MM.1S (cell line): ENCODE measurements around the gene ACSM5.

ENCODE experiments used
- EZH2 ChIP-seq: fragments of 300-600 bp; sonication (generic); optimal IDR thresholded peaks from 2 replicates; pipeline ENCODE3; 2017; ENCODE audit warnings: low read depth, mild to moderate bottlenecking, antibody characterized with exemption, low read length, mixed read lengths
- EZH2phosphoT487 ChIP-seq: fragments of 300-600 bp; sonication (generic); IDR thresholded peaks from 2 replicates; pipeline ENCODE4 v1.6.1; 2018; ENCODE audit warnings: antibody characterized with exemption, low read length
- TF ChIP-seq, protein P1 (sequence below): fragments of 300-600 bp; sonication (generic); IDR thresholded peaks from 2 replicates; pipeline ENCODE4 v1.5.1; 2016; ENCODE audit warnings: antibody characterized with exemption, low read length, mixed read lengths

- TF ChIP-seq, protein P1, sequence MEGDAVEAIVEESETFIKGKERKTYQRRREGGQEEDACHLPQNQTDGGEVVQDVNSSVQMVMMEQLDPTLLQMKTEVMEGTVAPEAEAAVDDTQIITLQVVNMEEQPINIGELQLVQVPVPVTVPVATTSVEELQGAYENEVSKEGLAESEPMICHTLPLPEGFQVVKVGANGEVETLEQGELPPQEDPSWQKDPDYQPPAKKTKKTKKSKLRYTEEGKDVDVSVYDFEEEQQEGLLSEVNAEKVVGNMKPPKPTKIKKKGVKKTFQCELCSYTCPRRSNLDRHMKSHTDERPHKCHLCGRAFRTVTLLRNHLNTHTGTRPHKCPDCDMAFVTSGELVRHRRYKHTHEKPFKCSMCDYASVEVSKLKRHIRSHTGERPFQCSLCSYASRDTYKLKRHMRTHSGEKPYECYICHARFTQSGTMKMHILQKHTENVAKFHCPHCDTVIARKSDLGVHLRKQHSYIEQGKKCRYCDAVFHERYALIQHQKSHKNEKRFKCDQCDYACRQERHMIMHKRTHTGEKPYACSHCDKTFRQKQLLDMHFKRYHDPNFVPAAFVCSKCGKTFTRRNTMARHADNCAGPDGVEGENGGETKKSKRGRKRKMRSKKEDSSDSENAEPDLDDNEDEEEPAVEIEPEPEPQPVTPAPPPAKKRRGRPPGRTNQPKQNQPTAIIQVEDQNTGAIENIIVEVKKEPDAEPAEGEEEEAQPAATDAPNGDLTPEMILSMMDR: no peak
- TF ChIP-seq EZH2 (no peak), EZH2phosphoT487 (no peak)
Observed at GRCh38 chr16:20409398-20410120, at the start of gene ACSM5.
